ENCODE data around the gene ZNF700.
A peak's percentile ranks its signal among the peaks of the same experiment; 100 is the strongest.
"Not testable (repeated sequence)": the region's sequence is repeated elsewhere in the genome, so short reads cannot be mapped to it uniquely, and the experiment has no call there.

Gene ZNF700

DNA sequence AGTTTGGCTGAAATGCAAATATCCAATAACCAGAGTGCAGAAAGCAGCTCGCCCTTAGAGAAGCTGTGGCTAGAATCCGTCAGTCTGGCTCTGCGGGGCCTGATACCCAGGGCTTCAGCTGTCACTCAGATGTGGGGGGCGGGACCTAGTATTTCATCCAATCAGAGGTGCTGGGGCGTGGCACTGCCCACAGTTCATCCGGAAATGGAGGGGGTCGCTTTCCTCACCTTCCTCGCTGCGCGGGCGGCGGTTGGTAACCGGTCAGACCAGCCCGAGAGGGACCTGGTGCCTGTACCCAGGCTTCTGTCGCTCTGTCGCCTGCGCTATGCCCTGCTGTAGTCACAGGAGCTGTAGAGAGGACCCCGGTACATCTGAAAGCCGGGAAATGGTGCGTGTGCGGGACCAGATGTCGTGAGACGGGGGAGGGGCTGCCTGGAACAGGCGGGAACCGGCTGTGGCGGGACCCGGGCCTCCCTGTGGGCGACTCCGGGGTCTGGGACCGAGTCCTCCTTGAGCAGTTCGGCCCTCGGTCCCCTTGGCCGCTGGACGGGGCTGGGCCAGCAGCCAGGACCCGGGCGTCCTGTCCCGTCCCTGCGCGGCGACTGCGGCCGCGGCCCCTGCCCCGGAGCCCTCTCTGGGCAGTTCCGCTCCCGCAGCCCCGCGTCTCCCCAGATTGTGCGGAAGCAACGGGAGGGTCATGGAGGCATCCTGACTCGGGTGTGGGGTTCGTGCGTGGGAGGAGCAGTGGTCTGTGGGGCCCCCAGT is at the start of gene ZNF700:
TSS of gene ZNF700 (plus strand) at position 222 of the 765 bp plus-strand sequence. CDS start at position 326, 104 bp downstream.
- DNase-seq: peak; percentile 81 to 92 (median 88)

GRCh38 chr19:11879687-11880266 is 45.1 kb upstream of the ZNF700 start:
- DNase-seq: peak in 3 of 6 experiments; percentile 3 to 14 (median 8)

- DNase-seq: no peak
Measured at GRCh38 chr19:11880598-11880997, 44.3 kb upstream of the ZNF700 start.

- peak; percentile 13 to 75 (median 46) for DNase-seq
Measured at GRCh38 chr19:11881151-11881800, 43.6 kb upstream of the ZNF700 start.

DNA sequence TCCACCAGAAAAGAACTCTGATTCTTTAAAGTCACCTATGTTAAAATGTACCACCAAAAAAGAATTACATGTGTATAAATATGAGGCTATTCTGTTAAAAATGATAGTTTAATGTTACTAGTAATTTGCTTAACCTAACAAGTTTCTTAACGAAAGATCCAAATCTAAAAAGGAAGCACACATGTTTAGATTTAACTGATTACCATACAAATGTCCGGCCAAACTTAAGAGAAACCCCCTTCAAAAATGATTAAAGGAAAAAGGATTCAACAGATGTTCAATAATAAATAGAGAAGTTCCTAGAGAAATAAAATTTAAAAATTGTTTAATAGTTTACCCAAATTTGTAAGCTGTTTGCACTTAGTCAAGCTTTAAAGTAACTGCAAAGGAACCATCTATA is 42.3 kb upstream of the ZNF700 start:
- DNase-seq: no peak

DNA sequence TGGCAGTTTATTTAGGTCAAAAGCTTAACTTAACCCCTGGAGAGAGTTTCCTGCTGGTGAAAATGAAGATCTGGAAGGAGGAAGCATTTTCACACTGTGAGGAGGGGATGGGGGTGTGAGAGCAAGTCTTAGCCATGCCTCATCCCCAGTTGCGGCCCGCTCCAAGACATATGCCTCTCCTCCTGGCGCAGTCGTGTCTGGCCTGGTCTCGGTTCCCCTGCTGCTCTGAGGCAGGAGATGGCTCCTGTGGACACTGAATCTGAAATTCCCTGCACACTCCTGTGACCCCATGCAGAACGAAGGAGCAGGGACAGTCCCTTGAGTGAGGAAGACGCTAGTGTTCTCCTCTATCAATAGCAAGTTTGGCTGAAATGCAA is 37.7 kb upstream of the ZNF700 start:
- no peak for DNase-seq

- DNase-seq: peak; percentile 33 to 77 (median 57)
Measured at GRCh38 chr19:11887611-11888531, 37.0 kb upstream of the ZNF700 start, which contains the start of gene ZNF69. Gene ZNF69, plus strand, starts transcription at chr19:11887782. Its CDS starts 142 bp downstream, at chr19:11887924.

GRCh38 chr19:11889901-11890300 is 35.0 kb upstream of the ZNF700 start:
- DNase-seq: not testable (repeated sequence)

DNA sequence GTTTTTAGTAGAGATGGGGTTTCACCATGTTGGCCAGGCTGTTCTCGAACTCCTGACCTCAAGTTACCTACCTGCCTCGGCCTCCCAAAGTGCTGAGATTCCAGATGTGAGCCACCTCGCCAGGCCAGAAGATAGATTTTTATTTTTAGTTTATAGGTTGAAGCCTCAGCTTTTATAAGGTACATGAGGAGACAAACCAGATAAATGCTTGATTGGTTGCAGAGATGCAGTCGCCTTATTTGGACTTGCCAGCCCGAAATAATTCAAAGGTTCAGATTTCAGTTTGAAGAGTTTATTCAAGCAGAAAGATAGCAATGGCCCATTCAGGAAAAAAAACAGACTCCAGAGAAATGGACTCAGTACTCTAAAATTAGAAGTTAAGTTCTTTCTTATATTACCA is 34.3 kb upstream of the ZNF700 start:
- DNase-seq: no peak

- DNase-seq: no peak
Measured at GRCh38 chr19:11894851-11895250, 30.1 kb upstream of the ZNF700 start.

GRCh38 chr19:11902228-11902627 is 22.7 kb upstream of the ZNF700 start:
- no peak for DNase-seq

DNA sequence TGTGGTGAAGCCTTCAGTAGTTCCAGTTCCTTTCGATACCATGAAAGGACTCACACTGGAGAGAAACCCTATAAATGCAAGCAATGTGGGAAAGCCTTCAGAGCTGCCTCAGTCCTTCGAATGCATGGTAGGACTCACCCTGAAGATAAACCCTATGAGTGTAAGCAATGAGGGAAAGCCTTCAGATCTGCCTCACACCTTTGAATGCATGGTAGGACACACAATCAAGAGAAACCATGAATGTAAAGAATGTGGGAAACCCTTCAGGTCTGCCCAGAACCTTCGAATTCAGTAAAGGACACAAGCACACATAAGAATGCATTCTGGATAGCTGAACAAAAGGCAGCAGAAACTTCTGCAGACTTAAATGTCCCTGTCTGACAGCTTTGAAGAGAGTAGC is 19.0 kb upstream of the ZNF700 start:
- no peak for DNase-seq

GRCh38 chr19:11911937-11912336 is 13.0 kb upstream of the ZNF700 start:
- DNase-seq: not testable (repeated sequence)

GRCh38 chr19:11914417-11915051 is 10.4 kb upstream of the ZNF700 start:
- DNase-seq: not testable (repeated sequence)

DNA sequence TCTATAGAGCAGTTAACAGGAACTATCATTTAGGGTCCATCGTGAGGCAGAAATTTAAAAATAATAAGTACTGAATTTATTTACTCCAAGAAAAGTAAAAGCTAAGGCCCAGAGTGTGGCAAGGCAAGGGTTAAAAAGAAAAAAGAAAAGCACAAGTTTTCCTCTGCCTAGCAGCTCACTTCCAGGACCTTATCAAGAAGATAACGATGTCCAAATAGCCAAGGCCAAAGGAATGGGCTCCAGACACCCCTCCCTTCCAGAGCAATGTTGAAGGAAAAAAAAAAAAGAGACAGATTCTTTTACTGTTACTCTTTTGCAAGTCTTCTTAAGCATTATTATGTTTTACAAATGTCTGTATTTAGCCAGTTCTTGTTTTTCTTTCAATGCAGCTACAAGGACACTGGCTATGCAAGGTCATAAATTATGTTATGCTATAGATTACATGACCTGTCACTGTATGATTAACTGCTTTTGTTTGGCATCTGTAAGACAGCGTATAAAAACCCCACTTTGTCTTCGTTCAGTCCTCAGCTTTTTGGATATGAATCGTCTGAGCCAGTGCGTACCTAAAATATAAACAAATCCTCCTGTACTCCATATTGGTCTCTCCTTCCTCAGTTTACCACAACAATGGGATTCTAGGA is 2.9 kb upstream of the ZNF700 start:
- no peak for DNase-seq

GRCh38 chr19:11925651-11926187 is 812 bp downstream of the ZNF700 start:
- DNase-seq: peak in 3 of 6 experiments; percentile 23 to 43 (median 42)

DNA sequence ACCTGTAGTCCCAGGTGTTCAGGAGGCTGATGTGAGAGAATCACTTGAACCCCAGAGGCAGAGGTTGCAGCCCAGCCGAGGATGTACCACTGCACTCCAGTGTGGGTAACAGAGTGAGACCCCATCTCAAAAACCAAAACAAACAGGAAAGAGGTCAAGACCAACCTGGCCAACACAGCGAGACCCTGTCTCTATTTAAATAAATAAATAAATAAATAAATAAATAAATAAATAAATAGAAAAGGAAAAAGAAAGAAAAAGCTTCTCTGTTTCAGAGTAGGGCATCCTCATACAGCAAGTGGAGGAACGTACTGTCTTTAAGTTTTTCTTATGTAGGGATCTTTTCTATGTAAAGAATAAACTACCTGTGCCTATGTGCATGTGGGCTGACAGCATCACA is 2.3 kb downstream of the ZNF700 start:
- no peak for DNase-seq

- DNase-seq: no peak
Measured at GRCh38 chr19:11931051-11931450, 6.1 kb downstream of the ZNF700 start.

- DNase-seq: no peak
Measured at GRCh38 chr19:11931513-11931912, 6.6 kb downstream of the ZNF700 start.

DNA sequence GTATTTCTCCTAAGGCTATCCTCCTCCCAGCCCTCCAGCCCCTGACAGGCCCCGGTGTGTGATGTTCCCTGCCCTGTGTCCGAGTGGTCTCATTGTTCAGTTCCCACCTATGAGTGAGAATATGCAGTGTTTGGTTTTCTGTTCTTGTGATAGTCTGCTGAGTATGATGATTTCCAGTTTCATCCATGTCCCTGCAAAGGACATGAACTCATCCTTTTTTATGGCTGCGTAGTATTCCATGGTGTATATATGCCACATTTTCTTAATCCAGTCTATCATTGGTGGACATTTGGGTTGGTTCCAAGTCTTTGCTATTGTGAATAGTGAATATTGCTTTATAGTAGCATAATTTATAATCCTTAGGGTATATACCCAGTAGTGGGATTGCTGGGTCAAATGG is 10.9 kb downstream of the ZNF700 start:
- DNase-seq: not testable (repeated sequence)

DNA sequence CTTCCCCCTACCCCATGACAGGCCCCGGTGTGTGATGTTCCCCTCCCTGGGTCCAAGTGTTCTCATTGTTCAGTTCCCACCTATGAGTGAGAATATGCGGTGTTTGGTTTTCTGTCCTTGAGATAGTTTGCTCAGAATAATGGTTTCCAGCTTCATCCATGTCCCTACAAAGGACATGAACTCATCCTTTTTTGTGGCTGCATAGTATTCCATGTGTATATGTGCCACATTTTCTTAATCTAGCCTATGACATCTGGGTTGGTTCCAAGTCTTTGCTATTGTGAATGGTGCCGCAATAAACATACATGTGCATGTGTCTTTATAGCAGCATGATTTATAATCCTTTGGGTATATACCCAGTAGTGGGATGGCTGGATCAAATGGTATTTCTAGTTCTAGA is 13.5 kb downstream of the ZNF700 start:
- DNase-seq: not testable (repeated sequence)

Data from stimulated activated naive CD4-positive, alpha-beta T cell (primary cell).